Activated CD4-positive, alpha-beta T cell treated with anti-CD3 and anti-CD28 coated beads, Interleukin-2, amount 50 U/mL, for 4 hours (primary cell): ENCODE data around the gene PRSS8.
"Not testable (repeated sequence)": the region's sequence is repeated elsewhere in the genome, so short reads cannot be mapped to it uniquely, and the experiment has no call there.

Experiments
- DNase-seq, 2 experiments: peaks; one replicate each; pipeline ENCODE4 v3.0.0-alpha.2; 2020

Gene PRSS8

DNA sequence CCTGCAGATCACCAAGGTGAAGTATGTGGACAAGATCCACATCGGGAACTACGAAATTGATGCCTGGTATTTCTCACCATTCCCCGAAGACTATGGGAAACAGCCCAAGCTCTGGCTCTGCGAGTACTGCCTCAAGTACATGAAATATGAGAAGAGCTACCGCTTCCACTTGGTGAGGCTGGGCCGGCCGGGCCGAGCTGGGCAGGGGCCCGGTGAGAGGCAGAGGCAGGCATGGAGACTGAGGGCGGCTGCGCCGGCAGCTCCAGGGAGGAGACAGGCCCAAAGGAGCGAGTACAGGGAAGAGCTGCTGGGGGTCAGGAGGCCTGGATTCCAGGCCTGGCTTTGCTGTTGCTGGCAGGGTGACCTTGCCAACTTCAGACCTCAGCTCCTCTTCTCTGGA is 8.3 kb downstream of the PRSS8 start:
- no peak for DNase-seq

DNA sequence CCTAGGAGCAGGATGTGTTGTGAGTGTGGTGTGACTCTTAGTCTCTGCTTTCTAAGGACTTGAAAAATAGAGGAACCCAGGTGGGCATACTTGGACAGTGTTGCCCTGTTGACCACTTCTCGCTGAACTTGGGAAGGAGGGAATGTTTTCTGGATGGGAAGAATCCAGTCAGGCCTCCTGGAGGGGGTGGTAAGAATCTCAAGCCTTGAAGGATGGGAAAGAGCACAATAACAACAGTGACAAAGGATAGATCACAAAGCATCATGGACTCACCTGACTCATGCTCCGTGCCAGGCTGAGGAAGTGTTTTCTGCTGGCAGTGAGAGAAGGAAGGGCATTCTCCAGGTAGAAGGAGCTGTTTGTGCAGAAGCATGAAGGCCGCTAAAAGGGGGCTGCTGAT is 9.7 kb downstream of the PRSS8 start:
- no peak for DNase-seq

DNA sequence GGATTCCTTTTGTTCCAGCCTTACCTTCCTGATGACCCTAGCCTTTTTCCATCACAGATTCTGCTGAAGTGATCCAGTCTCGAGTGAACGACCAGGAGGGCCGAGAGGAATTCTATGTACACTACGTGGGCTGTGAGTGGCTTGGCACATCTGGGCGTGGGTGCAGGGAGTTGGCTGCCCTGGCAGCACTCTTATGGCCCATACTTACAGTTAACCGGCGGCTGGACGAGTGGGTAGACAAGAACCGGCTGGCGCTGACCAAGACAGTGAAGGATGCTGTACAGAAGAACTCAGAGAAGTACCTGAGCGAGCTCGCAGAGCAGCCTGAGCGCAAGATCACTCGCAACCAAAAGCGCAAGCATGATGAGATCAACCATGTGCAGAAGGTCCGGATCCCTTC is 15.4 kb downstream of the PRSS8 start:
- no peak for DNase-seq

DNA sequence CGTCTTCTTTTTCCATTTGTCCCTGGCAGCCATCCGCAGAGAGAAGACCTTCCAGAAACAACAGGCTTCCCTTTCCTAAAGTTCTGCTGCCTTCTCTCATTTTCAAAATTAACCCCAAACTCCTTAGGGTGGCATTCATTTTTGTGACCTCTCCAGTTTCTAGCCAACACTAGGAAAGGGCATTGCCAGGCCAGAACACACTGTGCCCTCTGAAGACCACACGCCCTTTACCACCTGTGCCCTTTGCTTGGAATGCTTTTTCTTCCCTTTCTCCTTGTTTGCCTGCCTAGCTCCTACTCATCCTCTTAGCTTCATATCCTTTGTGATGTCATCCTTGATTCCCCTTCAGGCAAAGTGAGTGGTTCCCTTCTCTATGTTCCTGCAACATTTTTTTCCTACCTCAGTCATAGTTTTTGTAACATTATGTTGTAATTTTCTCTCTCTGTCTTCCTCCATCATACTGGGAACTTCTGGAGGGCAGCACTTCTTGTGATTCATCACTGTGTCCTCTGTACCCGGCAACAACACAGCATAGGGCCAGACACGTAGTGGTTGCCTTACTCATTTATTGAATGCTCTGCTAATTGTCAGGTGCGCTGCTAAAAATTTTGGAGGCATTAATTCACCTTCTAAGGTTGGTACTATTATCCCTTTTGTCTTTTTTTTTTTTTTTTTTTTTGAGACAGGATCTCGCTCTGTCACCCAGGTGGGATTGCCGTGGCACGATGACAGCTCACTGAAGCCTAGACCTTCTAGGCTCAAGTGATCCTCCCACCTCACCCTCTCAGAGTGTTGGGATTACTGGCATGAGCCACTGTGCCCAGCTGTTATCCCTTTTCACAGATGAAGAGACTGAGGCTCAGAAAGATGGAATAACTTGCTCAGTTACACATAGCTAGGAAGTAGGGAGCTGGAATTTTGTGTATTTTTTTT is 17.0 kb downstream of the PRSS8 start:
- DNase-seq, result no peak

DNA sequence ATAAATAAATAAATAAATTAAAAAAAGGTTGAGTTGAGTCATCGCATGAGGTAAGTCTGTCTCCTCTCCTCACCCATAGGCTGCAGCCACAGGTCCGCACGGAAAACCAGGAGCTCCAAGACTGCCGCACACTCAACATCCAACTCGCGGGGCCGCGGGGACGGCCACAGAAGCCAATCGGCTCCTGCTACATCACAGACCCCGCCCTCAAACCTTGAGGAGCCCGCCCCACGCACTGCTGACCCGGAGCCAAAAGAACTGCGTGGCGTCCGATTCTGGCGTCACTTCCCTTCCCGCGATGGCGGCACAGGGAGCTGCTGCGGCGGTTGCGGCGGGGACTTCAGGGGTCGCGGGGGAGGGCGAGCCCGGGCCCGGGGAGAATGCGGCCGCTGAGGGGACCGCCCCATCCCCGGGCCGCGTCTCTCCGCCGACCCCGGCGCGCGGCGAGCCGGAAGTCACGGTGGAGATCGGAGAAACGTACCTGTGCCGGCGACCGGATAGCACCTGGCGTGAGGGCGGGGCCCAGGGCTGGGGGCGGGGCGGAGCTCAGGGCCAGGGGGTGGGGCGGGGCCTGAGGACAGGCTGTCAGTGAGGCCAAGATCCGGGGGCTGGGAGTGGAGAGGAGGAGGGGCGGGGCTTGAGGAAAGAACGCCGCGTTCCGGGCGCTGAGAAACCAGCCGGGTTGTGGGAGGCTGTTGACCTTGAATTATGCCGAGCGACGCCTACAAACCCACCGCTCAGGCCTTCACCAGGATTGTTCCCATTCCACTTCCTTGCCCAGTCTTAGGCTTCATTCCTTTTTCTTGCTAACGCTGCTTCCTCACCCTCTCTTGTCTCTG is 17.9 kb downstream of the PRSS8 start, which contains the start of gene KAT8:
TSS of gene KAT8 (plus strand) at position 281 of the 839 bp plus-strand sequence. CDS start at position 299, 18 bp downstream.
- DNase-seq, result peak; percentile 97

DNA sequence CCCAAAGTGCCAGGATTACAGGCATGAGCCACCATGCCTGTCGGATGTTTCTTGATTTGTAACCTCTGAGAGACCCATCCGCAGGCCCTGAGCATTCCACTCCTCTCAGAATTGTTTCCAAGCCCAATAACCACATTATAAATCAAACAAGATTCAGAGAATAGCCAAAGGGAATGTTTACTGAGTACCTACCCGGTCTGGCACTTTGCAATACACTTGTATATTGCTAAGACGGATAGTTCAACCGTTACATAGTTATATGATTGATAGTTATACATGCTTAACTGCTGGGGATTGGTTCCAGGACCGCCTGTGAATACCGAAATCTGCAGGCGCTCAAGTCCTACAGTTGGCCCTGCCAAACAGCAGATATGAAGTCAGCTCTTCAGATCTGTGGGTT is 21.1 kb downstream of the PRSS8 start:
- DNase-seq, result no peak

DNA sequence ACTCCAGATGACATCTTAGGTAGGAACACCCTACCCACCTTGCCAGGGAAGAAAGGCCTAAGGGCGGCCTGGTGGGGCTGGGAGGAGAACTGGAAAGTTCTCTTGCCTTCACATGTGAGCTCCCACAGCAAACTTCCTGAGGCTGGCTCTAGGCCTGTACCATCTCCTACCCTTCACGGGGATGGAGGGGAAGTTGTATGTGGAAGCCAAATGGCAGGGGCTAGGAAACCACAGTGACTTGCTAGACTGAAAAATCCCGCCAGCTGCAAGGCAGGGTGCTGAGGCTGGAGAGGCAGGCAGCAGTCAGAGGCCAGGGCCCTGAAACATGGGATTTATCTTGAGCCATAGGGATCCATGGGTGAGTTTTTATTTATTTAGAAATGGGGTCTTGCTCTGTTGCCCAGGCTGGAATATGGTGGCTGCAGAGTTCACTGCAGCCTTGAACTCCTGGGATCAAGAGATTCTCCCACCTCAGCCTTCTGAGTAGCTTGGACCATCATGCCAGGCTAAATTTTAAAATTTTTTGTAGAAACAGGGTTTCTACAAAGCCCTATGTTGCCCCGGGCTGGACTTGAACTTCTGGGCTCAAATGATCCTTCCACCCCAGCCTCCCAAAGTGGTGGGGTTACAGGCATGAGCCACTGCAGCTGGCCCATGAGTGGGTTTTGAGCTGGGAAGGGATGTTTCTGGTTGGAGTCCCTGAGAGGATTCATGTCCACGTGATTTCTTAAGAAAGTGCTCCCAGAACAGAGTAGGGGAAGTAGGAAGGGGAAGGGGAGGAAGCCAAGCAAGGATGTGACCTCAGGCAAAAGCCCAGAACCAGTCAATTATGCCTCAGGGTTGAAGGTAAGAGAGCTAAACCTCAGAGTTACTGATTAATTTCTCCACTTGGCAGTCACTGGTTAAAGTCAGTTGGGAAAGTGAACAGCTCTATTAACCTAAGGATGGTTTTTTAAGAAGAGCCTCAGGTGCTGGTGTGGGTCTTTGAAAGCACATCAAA is 22.1 kb downstream of the PRSS8 start:
- no peak for DNase-seq

DNA sequence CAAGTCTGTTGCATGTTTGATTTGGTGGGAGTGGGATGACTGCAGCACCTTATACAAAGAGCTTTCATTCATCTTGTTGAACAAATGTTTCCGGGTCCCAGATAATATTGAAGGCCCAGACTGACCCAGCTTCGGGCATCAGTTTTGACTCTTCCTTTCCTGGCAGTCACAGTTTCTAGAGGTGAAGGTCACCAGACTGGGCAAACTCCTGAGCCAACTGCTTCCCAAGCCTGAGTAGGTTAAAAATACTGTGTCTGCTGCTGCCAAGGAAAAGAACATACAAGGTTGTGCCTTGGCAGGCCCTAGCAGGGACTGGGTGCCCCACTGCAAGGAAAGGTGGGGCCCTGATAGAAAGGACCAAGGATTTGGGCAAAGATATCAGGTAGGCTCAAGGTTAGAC is 22.8 kb downstream of the PRSS8 start:
- DNase-seq, result no peak

DNA sequence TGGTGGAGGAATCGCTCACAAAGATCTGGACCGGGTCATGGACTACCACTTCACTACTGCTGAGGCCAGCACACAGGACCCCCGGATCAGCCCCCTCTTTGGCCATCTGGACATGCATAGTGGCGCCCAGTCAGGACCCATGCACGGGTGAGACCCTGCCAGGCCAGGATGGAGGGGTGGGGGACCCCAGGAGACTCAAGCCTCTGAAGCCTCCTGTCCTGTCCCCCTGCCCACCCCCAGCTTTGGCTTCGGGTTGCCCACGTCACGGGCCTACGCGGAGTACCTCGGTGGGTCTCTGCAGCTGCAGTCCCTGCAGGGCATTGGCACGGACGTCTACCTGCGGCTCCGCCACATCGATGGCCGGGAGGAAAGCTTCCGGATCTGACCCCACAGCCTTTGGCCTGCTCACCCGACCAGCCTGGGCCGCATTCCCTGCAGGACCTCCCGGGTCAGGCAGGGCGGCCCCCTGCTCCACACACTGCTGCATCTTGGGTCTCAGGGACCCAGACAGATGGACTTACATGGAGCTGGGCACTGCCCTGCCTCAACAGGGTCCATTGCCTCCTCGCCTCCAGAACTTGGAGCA is 23.6 kb downstream of the PRSS8 start:
- no peak for DNase-seq

DNA sequence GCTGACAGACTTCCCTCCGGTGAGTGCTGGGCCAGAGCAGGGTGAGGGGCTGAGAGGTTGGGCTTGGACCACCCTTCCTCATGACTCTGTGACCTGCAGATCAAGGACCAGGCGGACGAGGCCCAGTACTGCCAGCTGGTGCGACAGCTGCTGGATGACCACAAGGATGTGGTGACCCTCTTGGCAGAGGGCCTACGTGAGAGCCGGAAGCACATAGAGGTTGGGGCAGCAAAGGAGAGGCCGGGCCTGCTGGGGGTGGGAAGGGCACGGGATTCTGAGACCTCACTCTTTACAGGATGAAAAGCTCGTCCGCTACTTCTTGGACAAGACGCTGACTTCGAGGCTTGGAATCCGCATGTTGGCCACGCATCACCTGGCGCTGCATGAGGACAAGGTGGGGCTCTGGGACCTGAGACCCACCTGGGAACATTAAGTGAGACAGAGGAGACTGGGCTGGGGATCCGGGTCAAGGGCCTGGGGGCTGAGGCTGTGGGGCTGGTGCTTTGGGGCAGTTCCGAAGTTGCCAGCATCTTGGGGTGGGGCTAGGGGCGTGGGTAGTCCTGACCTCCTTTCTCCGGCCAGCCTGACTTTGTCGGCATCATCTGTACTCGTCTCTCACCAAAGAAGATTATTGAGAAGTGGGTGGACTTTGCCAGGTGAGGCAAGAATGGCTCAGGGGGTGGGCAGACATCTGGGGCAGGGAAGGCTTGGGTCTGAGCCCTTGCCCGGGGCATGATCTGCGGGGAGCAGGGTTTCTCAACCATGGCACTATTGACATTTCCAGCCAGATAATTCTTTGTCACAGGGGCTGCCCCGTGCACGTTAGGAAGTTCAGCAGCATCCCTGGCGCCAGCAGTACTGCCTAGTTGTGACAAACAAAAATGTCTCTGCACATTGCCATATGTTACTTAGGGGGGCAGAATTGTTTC is 25.2 kb downstream of the PRSS8 start:
- no peak for DNase-seq

DNA sequence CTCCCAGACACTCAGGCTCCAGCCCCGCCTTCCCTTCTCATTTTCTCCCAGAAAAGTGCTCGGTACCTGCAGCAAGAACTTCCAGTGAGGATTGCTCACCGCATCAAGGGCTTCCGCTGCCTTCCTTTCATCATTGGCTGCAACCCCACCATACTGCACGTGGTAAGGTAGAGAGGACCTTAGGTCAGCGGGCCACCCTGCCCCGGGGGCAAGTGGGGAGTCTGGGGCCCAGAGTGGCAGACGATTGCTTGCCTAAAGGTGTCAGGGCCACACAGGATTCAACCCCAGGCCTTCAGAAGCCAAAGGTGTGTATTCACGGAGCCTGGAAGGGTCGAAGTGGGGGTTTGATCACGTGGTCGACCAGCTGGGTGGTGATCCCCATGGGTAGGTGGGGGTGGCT is 25.9 kb downstream of the PRSS8 start:
- no peak for DNase-seq

DNA sequence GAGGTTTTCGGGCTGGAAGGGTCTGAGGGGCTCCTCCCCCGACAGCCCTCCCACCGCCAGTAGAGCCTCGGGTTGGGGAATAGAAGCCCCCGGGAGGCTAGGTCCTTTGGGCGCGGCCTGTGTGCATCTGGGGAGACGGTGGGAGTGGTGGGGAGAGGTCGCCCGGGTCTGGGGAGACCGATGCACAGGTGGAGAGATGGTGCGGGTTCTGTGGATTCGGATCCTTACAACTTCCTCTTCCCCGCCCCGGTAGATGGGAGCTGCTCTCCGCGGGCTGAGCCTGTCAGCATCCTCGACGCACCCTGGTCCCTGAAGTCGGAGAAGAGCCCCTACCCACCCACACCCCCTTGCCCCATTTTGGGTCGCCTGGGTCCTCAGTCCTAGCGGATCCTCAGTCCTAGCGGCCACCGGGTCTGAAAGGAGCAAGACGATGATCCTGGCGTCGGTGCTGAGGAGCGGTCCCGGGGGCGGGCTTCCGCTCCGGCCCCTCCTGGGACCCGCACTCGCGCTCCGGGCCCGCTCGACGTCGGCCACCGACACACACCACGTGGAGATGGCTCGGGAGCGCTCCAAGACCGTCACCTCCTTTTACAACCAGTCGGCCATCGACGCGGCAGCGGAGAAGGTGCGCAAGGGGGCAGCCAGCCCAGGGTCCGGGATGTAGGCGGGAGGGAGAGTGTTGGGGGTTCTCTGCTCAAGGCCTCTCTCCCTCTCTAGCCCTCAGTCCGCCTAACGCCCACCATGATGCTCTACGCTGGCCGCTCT is 26.6 kb downstream of the PRSS8 start:
- no peak for DNase-seq

DNA sequence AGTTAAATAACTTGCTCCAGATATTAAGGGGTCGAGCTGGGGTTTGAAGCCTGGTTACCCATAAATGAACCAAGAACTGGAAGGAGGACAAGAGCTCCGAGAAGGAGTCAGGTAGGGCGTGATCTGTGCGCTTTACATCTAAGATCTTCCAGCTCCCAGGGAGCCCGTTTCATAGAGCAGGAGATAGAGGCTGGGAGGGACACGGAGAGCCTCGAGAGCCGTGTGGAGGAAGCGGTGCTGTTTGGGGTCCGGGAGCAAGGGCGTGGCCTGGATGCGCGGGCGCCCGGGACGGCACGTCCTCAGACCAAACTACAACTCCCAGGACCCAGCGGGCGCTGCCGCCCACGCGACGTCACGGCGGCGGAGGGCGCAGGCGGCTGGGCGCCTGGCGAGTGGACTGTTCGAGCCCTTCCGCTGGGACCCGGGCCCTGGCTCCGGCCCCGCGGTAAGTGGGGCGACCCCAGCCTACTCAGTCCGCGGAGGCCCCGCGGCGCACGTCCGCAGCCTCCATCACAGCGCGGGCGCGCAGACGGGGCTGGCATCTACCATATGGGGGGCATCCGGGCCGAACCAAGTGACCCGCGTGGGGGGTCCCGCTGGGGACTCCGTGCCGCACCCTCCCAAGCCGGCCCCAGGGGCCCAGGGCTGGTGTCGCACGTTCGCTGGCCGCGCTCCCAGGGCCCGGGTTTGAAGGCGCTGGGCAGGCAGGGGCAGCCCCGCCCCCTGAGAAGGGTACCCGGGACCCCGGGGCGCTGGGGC is 27.3 kb downstream of the PRSS8 start, which contains the start of gene BCKDK:
TSS of gene BCKDK (plus strand) at position 352 of the 759 bp plus-strand sequence. CDS start 838 bp downstream, outside the sequence.
- peak; percentile 49 to 50 for DNase-seq

DNA sequence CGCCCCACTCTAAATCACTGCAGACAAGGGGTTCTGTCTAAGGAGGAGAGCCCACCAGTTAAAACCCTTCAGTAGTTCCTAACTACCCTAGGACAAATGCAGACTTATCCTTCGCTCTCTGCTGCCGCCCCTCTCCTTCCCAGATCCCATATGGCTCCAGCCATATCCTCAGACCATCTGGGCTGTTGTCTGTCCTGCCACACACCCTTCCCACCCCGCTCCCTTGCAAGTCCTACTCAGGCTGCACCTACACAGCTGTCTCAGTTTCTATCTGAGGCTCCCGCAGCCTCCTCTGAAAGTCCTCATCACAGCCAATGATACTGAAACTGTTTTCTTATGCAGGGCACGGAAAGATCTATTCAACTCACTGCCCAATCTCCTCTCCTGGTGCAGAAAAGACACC is 28.1 kb downstream of the PRSS8 start:
- no peak for DNase-seq

DNA sequence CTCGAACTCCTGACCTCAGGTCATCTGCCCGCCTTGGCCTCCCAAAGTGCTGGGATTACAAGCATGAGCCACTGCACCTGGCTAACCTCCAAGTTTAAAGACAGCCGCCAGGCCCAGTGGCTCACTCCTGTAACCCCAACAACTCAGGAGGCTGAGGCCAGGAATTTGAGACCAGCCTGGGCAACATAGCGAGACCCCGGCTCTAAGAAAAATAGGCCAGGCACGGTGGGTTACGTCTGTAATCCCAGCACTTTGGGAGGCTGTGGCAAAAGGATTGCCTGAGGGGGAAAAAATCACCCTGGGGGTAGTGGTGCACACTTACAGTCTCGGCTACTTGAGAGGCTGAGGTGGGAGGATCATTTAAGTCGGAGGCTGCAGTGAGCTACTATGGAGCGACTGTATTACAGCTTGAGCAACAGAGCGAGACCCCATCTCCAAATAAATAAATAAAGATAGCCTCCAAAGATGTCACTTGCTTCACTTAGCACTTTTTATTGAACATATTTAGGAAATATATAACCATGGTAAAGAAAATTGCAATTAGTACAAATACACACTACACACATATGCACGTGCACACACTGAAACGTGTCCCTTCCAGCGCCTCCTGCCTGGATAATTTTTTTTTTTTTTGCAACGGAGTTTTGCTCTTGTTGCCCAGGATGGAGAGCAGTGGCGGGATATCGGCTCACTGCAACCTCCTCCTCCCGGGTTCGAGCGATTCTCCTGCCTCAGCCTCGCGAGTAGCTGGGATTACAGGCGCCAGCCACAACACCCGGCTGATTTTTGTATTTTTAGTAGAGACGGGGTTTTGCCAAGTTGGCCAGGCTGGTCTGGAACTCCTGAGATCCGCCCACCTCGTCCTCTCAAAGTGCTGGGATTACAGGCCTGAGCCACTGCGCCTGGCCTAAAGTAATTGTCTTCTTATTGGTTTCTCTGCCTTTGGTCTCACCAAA is 28.7 kb downstream of the PRSS8 start:
- DNase-seq, result no peak

DNA sequence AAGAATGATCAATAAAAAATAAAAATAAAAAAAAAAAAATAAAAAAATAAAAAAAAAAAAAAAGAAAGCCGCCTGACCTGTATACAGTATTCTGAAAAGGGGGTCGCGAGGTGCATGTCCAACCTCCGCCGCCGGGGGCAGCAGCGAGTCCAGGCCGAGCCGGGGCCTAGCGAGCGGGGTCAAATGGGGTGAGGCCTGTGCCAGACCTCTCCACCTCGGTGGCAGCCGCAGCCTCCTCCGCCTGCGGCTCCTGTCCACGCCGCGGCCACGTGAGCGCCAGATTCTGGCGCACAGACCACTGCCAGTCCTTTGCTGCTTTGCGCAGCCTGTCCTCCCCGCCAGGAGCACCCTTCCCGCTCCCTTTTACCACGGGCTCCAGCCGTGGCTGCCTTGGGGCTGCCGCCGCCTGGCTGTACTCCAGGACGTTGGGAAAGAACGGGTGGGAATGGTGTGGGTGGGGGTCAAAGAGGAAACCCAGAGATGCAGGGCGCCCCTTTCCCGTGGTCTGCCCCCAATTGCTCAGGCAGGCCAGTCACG is 29.8 kb downstream of the PRSS8 start:
- DNase-seq, result peak; percentile 67 to 72

DNA sequence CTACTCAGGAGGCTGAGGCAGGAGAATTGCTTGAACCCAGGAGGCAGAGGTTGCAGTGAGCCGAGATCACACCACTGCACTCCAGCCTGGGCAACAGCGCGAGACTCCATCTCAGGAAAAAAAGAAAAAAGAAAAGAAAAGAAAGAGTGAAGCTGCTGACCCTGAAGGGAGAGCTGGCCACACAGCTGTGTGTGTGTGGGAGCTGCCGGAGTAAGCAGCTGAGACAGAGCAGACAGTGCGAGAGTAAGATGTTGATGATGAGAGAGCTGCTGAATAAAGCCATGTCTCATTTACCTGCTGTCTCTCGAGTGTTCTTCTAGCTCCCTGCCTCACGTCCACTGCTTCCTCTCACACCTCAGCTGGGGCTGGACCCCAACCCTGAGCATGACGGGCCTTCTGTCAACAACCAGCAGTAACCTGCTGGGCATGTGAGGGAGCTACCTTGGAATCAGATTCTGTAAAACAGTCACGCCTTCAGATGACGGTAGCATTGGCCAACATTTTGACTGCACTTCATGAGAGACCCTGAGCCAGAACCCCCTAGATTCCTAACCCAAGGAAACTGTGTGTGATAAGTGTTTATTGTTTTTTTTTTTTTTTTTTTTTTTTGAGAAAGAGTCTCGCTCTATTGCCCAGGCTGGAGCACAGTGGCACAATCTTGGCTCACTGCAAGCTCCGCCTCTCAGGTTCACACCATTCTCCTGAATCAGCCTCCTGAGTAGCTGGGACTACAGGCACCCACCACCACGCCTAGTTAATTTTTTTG is 34.5 kb downstream of the PRSS8 start:
- not testable (repeated sequence) for DNase-seq
